ENCODE measurements around the gene SPATA6. TPM values are rescaled to one million over a fixed set of nuclear protein-coding genes. Genes with fewer than 3 reads are reported as not detected.
"Not testable (repeated sequence)": the region's sequence is repeated elsewhere in the genome, so short reads cannot be mapped to it uniquely, and the experiment has no call there.

SPATA6 gene
- total and polyA plus RNA-seq, 2 donors: 10.4 to 63.2 TPM

DNA sequence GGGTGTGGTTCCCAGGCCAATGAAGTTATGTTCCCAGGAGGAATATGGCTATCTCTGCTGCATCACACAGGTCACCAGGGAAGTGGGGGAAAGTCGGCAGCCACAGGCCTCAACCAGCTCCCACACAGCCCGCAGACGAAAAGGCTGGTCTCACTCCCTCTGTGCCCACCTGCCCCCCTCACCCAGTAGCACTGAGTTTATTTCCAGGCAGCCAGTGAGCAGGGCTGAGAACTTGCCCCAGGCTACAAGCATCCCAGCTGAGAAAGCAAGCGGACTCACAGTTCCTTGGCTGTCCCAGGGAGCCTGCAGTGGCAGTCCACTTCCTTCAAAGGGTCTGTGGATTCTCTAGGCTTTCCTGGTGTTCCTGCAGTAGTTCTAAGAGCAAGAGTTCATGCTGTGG lies 180.6 kb downstream of the SPATA6 start:
- Histone ChIP-seq H3K4me3 (ENCODE audit: low read depth, low read length) (no peak overlapping the region), H3K27ac (ENCODE audit: low read depth) (no peak overlapping the region), H3K36me3 (ENCODE audit: insufficient read depth) (no peaks in the 10 kb centered on the region), H3K4me1 (ENCODE audit: insufficient read depth) (no peaks in the 10 kb centered on the region)
- 77% methylated on average over 4 of the region's 4 CpGs for WGBS
- DNase-seq (ENCODE audit: extremely low spot score): no peak

DNA sequence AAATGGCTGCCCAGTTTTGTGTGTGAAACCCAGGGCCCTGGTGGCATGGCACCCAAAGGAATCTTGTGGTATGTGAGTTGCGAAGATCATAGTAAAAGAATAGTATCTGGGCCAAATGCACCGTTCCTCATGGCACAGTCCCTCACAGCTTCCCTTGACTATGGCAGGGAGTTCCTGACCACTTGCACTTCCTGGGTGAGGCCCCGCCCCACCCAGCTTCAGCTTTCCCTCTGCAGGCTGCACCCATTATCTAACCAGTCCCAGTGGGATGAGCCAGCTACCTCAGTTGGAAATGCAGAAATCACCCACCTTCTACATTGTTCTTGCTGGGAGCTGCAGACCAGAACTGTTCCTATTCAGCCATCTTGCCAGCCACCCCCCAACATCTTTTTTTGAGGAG lies 186.5 kb downstream of the SPATA6 start:
- Histone ChIP-seq H3K4me1 (ENCODE audit: insufficient read depth) (no peaks in the 10 kb centered on the region), H3K36me3 (ENCODE audit: insufficient read depth) (no peaks in the 10 kb centered on the region), H3K4me3 (ENCODE audit: low read depth, low read length) (no peak overlapping the region), H3K27ac (ENCODE audit: low read depth) (no peak overlapping the region)
- no peak for DNase-seq (ENCODE audit: extremely low spot score)
- WGBS: 92% methylated on average over 3 of the region's 3 CpGs

DNA sequence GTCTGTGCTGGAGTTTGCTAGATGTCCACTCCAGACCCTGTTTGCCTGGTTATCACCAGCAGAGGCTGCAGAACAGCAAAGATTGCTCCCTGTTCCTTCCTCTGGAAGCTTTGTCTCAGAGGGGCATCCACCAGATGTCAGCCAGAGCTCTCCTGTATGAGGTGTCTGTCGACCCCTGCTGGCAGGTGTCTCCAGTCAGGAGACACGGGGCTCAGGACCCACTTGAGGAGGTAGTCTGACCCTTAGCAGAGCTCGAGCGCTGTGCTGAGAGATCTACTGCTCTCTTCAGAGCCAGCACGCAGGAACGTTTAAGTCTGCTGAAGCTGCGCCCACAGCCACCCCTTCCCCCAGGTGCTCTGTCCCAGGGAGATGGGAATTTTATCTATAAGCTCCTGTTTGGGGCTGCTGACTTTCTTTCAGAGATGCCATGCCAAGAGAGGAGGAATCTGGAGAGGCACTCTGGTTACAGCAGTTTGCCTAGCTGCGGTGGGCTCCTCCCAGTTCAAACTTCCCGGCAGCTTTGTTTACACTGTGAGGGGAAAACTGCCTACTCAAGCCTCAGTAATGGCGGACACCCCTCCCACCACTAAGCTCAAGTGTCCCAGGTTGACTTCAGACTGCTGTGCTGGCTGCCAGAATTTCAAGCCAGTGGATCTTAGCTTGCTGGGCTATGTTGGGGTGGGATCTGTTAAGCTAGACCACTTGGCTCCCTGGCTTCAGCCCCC lies 187.1 kb downstream of the SPATA6 start:
- not testable (repeated sequence) for DNase-seq (ENCODE audit: extremely low spot score); H3K4me3 ChIP-seq (ENCODE audit: low read depth, low read length); H3K36me3 ChIP-seq (ENCODE audit: insufficient read depth); H3K4me1 ChIP-seq (ENCODE audit: insufficient read depth); H3K27ac ChIP-seq (ENCODE audit: low read depth)
- 68% methylated on average over 10 of the region's 10 CpGs for WGBS

DNA sequence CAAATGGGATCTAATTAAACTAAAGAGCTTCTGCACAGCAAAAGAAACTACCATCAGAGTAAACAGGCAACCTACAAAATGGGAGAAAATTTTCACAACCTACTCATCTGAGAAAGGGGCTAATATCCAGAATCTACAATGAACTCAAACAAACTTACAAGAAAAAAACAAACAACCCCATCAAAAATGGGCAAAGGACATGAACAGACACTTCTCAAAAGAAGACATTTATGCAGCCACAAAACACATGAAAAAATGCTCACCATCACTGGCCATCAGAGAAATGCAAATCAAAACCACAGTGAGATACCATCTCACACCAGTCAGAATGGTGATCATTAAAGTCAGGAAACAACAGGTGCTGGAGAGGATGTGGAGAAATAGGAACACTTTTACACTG lies 189.7 kb downstream of the SPATA6 start:
- H3K4me3 ChIP-seq (ENCODE audit: low read depth, low read length); H3K36me3 ChIP-seq (ENCODE audit: insufficient read depth); H3K4me1 ChIP-seq (ENCODE audit: insufficient read depth); H3K27ac ChIP-seq (ENCODE audit: low read depth); DNase-seq (ENCODE audit: extremely low spot score): not testable (repeated sequence)

DNA sequence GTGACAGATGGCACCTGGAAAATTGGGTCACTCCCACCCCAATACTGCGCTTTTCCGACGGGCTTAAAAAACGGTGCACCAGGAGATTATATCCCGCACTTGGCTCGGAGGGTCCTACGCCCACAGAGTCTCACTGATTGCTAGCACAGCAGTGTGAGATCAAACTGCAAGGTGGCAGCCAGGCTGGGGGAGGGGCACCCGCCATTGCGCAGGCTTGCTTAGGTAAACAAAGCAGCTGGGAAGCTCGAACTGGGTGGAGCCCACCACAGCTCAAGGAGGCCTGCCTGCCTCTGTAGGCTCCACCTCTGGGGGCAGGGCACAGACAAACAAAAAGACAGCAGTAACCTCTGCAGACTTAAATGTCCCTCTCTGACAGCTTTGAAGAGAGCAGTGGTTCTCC lies 194.6 kb downstream of the SPATA6 start:
- WGBS: 88% methylated on average over 10 of the region's 10 CpGs
- not testable (repeated sequence) for DNase-seq (ENCODE audit: extremely low spot score); H3K4me1 ChIP-seq (ENCODE audit: insufficient read depth)

DNA sequence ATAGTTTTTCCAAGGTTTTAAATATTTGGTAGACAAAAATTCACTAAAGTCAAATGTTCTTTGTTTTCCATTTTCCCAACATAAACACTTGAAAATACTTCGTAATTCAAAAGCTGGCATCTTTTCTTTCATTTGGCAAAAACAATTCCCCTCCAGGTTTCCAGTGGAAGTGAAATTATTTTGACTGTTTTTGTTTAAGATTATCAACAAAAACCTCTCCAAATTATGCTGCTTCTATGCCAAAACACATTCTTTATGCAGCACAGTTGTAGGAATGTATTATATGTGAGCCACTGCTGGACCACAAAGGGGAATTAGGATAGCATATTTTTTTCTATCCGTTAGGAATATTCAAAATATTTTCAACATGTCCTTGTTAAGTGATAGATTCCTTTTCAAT lies 205.4 kb downstream of the SPATA6 start:
- Histone ChIP-seq H3K4me3 (ENCODE audit: low read depth, low read length) (no peak overlapping the region), H3K36me3 (ENCODE audit: insufficient read depth) (no peaks in the 10 kb centered on the region), H3K27ac (ENCODE audit: low read depth) (no peak overlapping the region), H3K4me1 (ENCODE audit: insufficient read depth) (no peaks in the 10 kb centered on the region)
- DNase-seq (ENCODE audit: extremely low spot score): no peak
- WGBS: 53% methylated on average over 2 of the region's 2 CpGs

More for the DNA sequence above, 194.6 kb downstream of the SPATA6 start:
- H3K4me3 ChIP-seq (ENCODE audit: low read depth, low read length); H3K27ac ChIP-seq (ENCODE audit: low read depth); H3K36me3 ChIP-seq (ENCODE audit: insufficient read depth): not testable (repeated sequence)

DNA sequence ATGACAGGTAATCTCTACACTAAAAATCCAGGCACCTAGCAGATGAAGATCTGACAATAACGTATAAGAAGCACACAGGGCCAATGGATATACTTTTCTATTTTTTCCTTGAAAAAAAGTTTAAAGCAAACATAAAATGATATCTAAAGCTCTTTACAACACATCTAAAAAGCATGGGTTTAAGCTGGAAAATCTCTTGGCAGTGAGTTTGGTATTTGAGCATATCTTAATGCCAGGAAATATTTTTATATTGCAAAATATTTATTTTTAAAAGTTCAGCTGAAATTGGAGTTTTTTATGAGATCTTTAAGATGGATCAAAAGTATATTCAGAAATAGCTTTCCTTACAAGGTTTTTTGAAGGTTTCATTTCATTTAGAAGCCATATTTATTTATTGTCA lies 209.0 kb downstream of the SPATA6 start:
- no peak overlapping the region for H3K4me3 ChIP-seq (ENCODE audit: low read depth, low read length)

DNA sequence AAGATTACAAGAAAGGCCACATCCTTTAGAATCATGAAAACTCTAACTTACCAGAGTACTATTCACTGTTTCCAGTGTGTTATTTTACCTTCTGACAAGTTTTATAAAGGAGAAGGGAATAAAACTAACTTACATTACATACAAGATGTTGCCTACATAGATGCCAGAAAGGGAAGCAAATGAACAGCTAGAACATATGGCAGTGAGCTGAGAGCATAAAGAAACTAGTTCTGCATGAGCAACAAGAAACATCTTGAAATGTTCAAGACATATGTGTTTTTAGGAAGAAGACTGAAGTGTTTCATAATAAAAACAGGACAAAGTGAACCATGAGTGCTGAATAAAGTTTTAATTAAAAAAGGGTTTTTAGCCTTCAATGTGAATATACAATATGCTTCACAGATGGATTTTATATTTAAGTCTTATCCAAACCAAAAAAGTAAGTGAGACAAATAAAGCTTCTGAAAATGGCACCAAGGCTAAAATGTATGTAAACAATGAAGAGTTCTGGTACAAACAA lies 210.1 kb downstream of the SPATA6 start:
- Histone ChIP-seq H3K27ac (ENCODE audit: low read depth) (no peak overlapping the region), H3K4me1 (ENCODE audit: insufficient read depth) (no peaks in the 10 kb centered on the region), H3K4me3 (ENCODE audit: low read depth, low read length) (no peak overlapping the region), H3K36me3 (ENCODE audit: insufficient read depth) (no peaks in the 10 kb centered on the region)
- DNase-seq (ENCODE audit: extremely low spot score): no peak

More for the DNA sequence above, 209.0 kb downstream of the SPATA6 start:
- Histone ChIP-seq H3K36me3 (ENCODE audit: insufficient read depth) (no peaks in the 10 kb centered on the region), H3K27ac (ENCODE audit: low read depth) (no peak overlapping the region), H3K4me1 (ENCODE audit: insufficient read depth) (no peaks in the 10 kb centered on the region)
- WGBS: 25% methylated on average over 1 of the region's 1 CpG
- no peak for DNase-seq (ENCODE audit: extremely low spot score)

DNA sequence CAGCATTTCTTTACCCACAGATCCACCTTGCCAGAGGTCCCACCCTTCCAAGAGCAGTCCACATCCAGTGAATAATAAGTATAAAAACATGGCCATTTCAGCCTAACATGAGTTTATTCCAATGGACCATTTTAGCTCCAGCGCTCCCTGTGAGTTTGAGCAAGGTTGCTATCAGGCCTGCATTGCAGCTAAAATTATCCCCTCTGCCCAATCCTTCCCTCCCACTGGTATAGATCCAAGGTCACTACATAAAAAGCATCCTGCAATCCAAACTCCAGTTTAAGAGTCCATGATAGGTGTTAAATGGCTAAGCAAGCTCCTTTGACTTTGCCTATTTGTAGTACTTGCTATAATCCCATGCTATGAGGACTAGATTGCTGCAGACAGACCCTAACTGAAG lies 213.9 kb downstream of the SPATA6 start:
- Histone ChIP-seq H3K27ac (ENCODE audit: low read depth) (no peak overlapping the region), H3K36me3 (ENCODE audit: insufficient read depth) (no peaks in the 10 kb centered on the region), H3K4me3 (ENCODE audit: low read depth, low read length) (no peak overlapping the region), H3K4me1 (ENCODE audit: insufficient read depth) (no peaks in the 10 kb centered on the region)
- 98% methylated on average over 1 of the region's 1 CpG for WGBS
- DNase-seq (ENCODE audit: extremely low spot score): no peak

DNA sequence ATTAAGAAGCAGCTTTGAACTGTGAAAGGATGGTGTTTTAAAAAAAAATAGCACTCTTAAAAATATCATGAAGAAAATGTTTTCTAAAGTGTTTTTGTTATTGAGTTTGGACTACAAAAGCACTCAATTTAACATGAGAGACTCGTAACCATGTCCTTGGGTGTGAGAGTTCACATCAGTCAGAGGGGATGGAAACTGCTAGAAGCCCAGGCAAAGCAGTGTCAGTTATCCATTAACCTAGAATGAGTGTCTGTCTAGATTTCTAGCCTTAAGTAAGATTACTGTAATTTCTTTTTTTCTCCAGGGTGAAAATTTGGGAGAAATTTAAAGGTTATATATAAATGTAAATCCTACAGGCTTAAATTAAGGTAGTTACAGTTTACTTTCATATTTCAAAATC lies 217.8 kb downstream of the SPATA6 start:
- WGBS: 91% methylated on average over 1 of the region's 1 CpG
- no peak for DNase-seq (ENCODE audit: extremely low spot score)
- Histone ChIP-seq H3K27ac (ENCODE audit: low read depth) (no peak overlapping the region), H3K4me3 (ENCODE audit: low read depth, low read length) (no peak overlapping the region), H3K36me3 (ENCODE audit: insufficient read depth) (no peaks in the 10 kb centered on the region), H3K4me1 (ENCODE audit: insufficient read depth) (no peaks in the 10 kb centered on the region)

DNA sequence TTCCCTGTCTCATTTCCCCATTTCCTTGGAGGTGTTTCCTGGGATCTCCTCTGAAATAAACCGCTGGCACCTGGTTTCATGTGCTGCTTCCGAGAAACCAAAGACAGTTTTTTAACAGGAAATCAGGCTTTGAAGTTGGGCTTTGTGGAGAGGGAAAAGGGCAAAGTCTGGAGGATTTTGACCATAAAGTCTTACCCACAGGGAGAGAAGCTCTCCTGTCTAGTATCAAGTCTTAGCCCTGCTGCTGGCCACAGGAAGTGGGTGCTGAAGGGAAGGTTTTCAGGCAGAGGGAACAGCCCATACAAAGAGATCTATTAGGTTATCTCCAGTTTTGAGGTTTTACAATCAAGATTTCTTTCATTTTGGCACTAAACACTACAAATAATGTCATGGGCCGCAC lies 220.2 kb downstream of the SPATA6 start:
- no peak overlapping the region for H3K27ac ChIP-seq (ENCODE audit: low read depth)
- DNase-seq (ENCODE audit: extremely low spot score): no peak
- WGBS: 84% methylated on average over 3 of the region's 3 CpGs

DNA sequence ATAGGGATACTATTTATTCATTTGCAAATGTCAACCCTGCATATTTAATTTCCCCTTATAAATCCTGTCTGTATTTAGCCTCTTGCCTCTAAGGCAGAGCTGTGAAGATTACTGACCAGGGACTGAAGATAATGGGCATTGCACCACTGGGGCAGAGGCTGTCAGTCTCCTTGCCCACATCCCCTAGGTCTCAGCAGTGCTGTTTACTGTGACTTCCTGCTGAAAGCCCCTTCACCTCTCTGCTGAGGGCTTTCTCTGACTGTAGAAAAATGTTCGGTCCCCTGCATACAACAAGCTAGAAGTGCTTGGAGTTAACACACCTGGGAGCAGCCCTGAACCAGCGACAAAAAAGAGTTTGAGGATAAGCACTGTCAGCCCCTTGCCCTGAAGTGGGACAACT lies 220.7 kb downstream of the SPATA6 start:
- Histone ChIP-seq H3K4me1 (ENCODE audit: insufficient read depth) (no peaks in the 10 kb centered on the region), H3K27ac (ENCODE audit: low read depth) (no peak overlapping the region), H3K36me3 (ENCODE audit: insufficient read depth) (no peaks in the 10 kb centered on the region), H3K4me3 (ENCODE audit: low read depth, low read length) (no peak overlapping the region)
- WGBS: 89% methylated on average over 2 of the region's 2 CpGs
- no peak for DNase-seq (ENCODE audit: extremely low spot score)

More for the DNA sequence above, 220.2 kb downstream of the SPATA6 start:
- Histone ChIP-seq H3K36me3 (ENCODE audit: insufficient read depth) (no peaks in the 10 kb centered on the region), H3K4me1 (ENCODE audit: insufficient read depth) (no peaks in the 10 kb centered on the region), H3K4me3 (ENCODE audit: low read depth, low read length) (no peak overlapping the region)

DNA sequence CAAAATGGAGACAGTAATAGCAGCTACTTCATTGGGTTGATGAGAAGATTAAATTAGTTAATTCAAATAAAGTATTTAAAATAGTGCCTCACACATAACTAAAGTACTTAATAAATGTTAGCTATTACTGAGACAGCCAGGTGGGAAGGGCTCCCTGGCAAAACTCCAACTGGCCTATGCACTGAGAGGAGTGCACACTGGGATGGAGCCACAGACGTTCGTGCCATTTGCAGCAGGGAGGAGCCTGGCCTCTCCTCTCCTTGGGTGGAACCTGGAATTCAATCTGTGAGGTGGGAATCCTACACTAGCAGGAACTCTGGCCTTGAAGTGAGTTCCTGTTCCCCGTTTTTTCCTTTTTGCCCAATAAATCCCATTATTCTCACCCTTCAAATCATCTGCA lies 221.4 kb downstream of the SPATA6 start:
- 53% methylated on average over 3 of the region's 3 CpGs for WGBS
- Histone ChIP-seq H3K4me1 (ENCODE audit: insufficient read depth) (no peaks in the 10 kb centered on the region), H3K4me3 (ENCODE audit: low read depth, low read length) (no peak overlapping the region), H3K36me3 (ENCODE audit: insufficient read depth) (no peaks in the 10 kb centered on the region), H3K27ac (ENCODE audit: low read depth) (no peak overlapping the region)
- no peak for DNase-seq (ENCODE audit: extremely low spot score)

DNA sequence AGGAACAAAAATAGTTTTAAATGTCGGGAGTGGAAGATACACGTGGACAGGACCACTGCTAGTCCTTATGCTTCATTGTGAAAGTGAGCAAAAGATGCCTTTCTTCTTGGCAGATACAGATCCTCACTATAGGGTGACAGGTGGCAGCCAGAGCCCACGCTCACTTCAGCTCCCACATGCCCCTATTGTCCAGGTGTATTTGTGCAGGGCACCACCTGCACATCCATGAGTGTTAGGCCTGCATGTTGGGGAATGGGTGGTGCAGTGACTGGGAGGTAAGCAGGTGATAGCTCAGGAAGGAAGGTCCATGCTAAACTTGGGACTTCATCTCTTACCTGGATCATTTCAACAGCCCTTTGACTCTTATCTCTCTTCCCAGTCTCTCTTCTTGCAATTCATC lies 222.1 kb downstream of the SPATA6 start:
- no peak for DNase-seq (ENCODE audit: extremely low spot score)
- no peaks in the 10 kb centered on the region for H3K4me1 ChIP-seq (ENCODE audit: insufficient read depth)
- WGBS: 92% methylated on average over 3 of the region's 3 CpGs
- H3K27ac ChIP-seq (ENCODE audit: low read depth): no peak overlapping the region
- no peaks in the 10 kb centered on the region for H3K36me3 ChIP-seq (ENCODE audit: insufficient read depth)
- no peak overlapping the region for H3K4me3 ChIP-seq (ENCODE audit: low read depth, low read length)

DNA sequence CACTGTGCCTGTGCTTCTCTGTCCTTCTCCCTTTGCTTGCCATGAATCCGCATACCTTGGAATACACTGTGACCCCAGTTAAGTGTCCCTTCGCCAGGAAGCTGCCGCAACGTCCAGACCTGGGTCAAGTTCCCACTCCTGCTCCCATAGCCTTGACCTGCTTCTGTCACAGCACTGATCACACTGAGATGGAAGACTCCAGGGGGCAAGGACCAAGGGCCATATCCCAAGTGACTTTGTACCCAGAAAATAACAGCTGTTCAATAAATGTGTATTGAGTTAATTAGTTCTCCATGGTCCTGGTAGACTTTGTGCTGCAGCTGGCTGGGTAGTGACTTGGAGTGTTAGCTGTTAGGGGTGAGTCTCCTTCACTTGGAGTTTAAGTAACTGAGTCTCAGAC lies 223.6 kb downstream of the SPATA6 start:
- Histone ChIP-seq H3K4me1 (ENCODE audit: insufficient read depth) (no peaks in the 10 kb centered on the region), H3K36me3 (ENCODE audit: insufficient read depth) (no peaks in the 10 kb centered on the region), H3K4me3 (ENCODE audit: low read depth, low read length) (no peak overlapping the region), H3K27ac (ENCODE audit: low read depth) (no peak overlapping the region)
- 94% methylated on average over 4 of the region's 4 CpGs for WGBS
- DNase-seq (ENCODE audit: extremely low spot score): no peak

All from urinary bladder (tissue), 4 donors.